H1 (cell line): ENCODE data around the gene MED12L. TPM values are rescaled to one million over a fixed set of nuclear protein-coding genes. Genes with fewer than 3 reads are reported as not detected.

Experiments
- CTCF ChIA-PET: fragments of 300-600 bp; sonication (Branson Sonifier 250); formaldehyde crosslinking; loops from one replicate; lab custom pipeline; 2021; ENCODE audit not compliant: partially characterized antibody; lab: Charles Lee
- POLR2A ChIA-PET: fragments of 300-600 bp; sonication (Branson Sonifier 250); formaldehyde crosslinking; loops from one replicate; lab custom pipeline; 2021; ENCODE audit warnings: inconsistent platforms; ENCODE audit not compliant: partially characterized antibody; lab: Charles Lee
- DNase-seq, 2 experiments: peaks; one replicate each; pipeline versions ENCODE4 v3.0.0 to v3.0.0-alpha.2; 2010 to 2022; ENCODE audit warnings: low spot score in 2 of 2, low read depth in 1 of 2, mixed read lengths in 1 of 2
- FAIRE-seq: peaks from 2 replicates; lab custom pipeline; 2011; peaks lifted over from hg19 to GRCh38; lab: Jason Lieb, UNC
- H2AFZ ChIP-seq: 2 replicates; pipeline ENCODE4 v1.8.1; 2012; ENCODE audit warnings: low read length, inconsistent platforms
- H2AK5ac ChIP-seq: 2 replicates; pipeline ENCODE4 v1.6.1; 2013; ENCODE audit warnings: low read depth, low read length
- H2BK120ac ChIP-seq: replicated peaks from 2 replicates; pipeline ENCODE3; 2013; ENCODE audit warnings: low read depth, low read length, inconsistent platforms
- H2BK12ac ChIP-seq: 2 replicates; pipeline ENCODE4 v1.6.1; 2013; ENCODE audit warnings: low read depth, low read length
- H2BK15ac ChIP-seq: 2 replicates; pipeline ENCODE4 v1.6.1; 2013; ENCODE audit warnings: low read length
- H2BK20ac ChIP-seq: 2 replicates; pipeline ENCODE4 v1.6.1; 2013; ENCODE audit warnings: low read length
- H2BK5ac ChIP-seq: 2 replicates; pipeline ENCODE4 v1.6.1; 2013; ENCODE audit warnings: low read depth, low read length
- H3K14ac ChIP-seq: 2 replicates; pipeline ENCODE4 v1.6.1; 2013; ENCODE audit warnings: inconsistent platforms; ENCODE audit not compliant: insufficient read length
- H3K18ac ChIP-seq: 2 replicates; pipeline ENCODE4 v1.6.1; 2013; ENCODE audit warnings: low read length; ENCODE audit errors: extremely low read depth
- H3K23ac ChIP-seq: 2 replicates; pipeline ENCODE4 v1.6.1; 2013; ENCODE audit warnings: inconsistent platforms; ENCODE audit not compliant: insufficient read length
- H3K23me2 ChIP-seq: 2 replicates; pipeline ENCODE4 v1.6.1; 2013; ENCODE audit warnings: low read depth, low read length
- H3K27ac ChIP-seq: 2 replicates; pipeline ENCODE4 v1.6.1; 2011; ENCODE audit warnings: low read depth, low read length, inconsistent platforms
- H3K27me3 ChIP-seq, 4 experiments: replicated peaks in 1 of 4; 1 replicate in 1 of 4; 2 replicates in 3 of 4; pipeline versions ENCODE4 v1.6.1 to v1.8.1; 2011 to 2013; ENCODE audit warnings: low read length in 3 of 4, mild to moderate bottlenecking in 3 of 4, inconsistent platforms in 2 of 4, mixed read lengths in 2 of 4, moderate library complexity in 1 of 4; ENCODE audit not compliant: control insufficient read depth in 3 of 4, insufficient read depth in 3 of 4; ENCODE audit errors: extremely low read depth in 1 of 4
- H3K36me3 ChIP-seq, 4 experiments: 2 replicates each; pipeline versions ENCODE4 v1.6.1 to v1.8.1; 2011 to 2013; ENCODE audit warnings: mild to moderate bottlenecking in 4 of 4, low read length in 3 of 4, moderate library complexity in 2 of 4, control low read depth in 1 of 4, inconsistent platforms in 1 of 4; ENCODE audit not compliant: insufficient read depth in 4 of 4, control insufficient read depth in 2 of 4
- H3K4ac ChIP-seq: replicated peaks from 2 replicates; pipeline ENCODE3; 2013; ENCODE audit warnings: low read length, low read depth, mixed read lengths, inconsistent platforms; ENCODE audit not compliant: insufficient read length
- H3K4me1 ChIP-seq, 4 experiments: replicated peaks in 1 of 4; 1 replicate in 1 of 4; 2 replicates in 3 of 4; pipeline versions ENCODE4 v1.6.1 to v1.8.1; 2011 to 2013; ENCODE audit warnings: low read length in 3 of 4, inconsistent platforms in 2 of 4, mixed read lengths in 1 of 4; ENCODE audit not compliant: insufficient read depth in 4 of 4, control insufficient read depth in 3 of 4
- H3K4me2 ChIP-seq, 2 experiments: 2 replicates each; pipeline versions ENCODE4 v1.6.1 to v1.8.1; 2011 to 2013; ENCODE audit warnings: low read depth in 2 of 2, low read length in 2 of 2, control low read depth in 1 of 2, inconsistent platforms in 1 of 2, mild to moderate bottlenecking in 1 of 2; ENCODE audit not compliant: insufficient read depth in 1 of 2
- H3K4me3 ChIP-seq, 4 experiments: fragments of 200-600, 300-600 bp in 1 of 4; sonication (generic), shearing (Covaris generic), sonication (Bioruptor Twin) in 1 of 4; 2 replicates each; pipeline versions ENCODE4 v1.5.1 to v1.8.1; 2011 to 2016; ENCODE audit warnings: low read length in 4 of 4, low read depth in 3 of 4, control low read depth in 2 of 4, inconsistent platforms in 2 of 4, mild to moderate bottlenecking in 2 of 4, mixed read lengths in 1 of 4, moderate library complexity in 1 of 4; ENCODE audit not compliant: insufficient read depth in 2 of 4; ENCODE audit errors: extremely low read depth in 1 of 4
- H3K56ac ChIP-seq: replicated peaks from 2 replicates; pipeline ENCODE3; 2013; ENCODE audit warnings: low read depth, mild to moderate bottlenecking, mixed read lengths, low read length, inconsistent platforms; ENCODE audit not compliant: insufficient read length
- H3K79me1 ChIP-seq: 2 replicates; pipeline ENCODE4 v1.6.1; 2013; ENCODE audit warnings: low read depth, low read length, control low read depth
- H3K79me2 ChIP-seq, 2 experiments: 2 replicates each; pipeline versions ENCODE4 v1.6.1 to v1.8.1; 2012 to 2013; ENCODE audit warnings: low read length in 2 of 2, mild to moderate bottlenecking in 2 of 2, inconsistent platforms in 1 of 2; ENCODE audit not compliant: insufficient read depth in 2 of 2, control insufficient read depth in 1 of 2
- H3K9ac ChIP-seq, 4 experiments: replicated peaks in 1 of 4; 1 replicate in 1 of 4; 2 replicates in 3 of 4; pipeline versions ENCODE4 v1.6.1 to v1.8.1; 2011 to 2013; ENCODE audit warnings: low read depth in 3 of 4, low read length in 3 of 4, control low read depth in 2 of 4, mild to moderate bottlenecking in 2 of 4, moderate library complexity in 2 of 4, inconsistent platforms in 1 of 4; ENCODE audit errors: extremely low read depth in 1 of 4
- H3K9me3 ChIP-seq, 2 experiments: 2 replicates each; pipeline versions ENCODE4 v1.6.1 to v1.8.1; 2012 to 2013; ENCODE audit warnings: mild to moderate bottlenecking in 2 of 2, moderate library complexity in 2 of 2, control low read depth in 1 of 2, inconsistent platforms in 1 of 2, low read depth in 1 of 2, low read length in 1 of 2, mixed read lengths in 1 of 2; ENCODE audit not compliant: insufficient read depth in 2 of 2
- H4K20me1 ChIP-seq, 2 experiments: replicated peaks in 1 of 2; 2 replicates each; pipeline versions ENCODE3 to v1.8.1; 2011 to 2013; ENCODE audit warnings: inconsistent platforms in 2 of 2, low read length in 2 of 2, mild to moderate bottlenecking in 1 of 2; ENCODE audit not compliant: insufficient read depth in 2 of 2, control insufficient read depth in 1 of 2
- H4K5ac ChIP-seq: 2 replicates; pipeline ENCODE4 v1.6.1; 2013; ENCODE audit warnings: low read length, low read depth, mixed read lengths, inconsistent platforms; ENCODE audit not compliant: insufficient read length
- H4K8ac ChIP-seq: 2 replicates; pipeline ENCODE4 v1.8.0; 2013; ENCODE audit warnings: mild to moderate bottlenecking, moderate library complexity, low read length, inconsistent platforms; ENCODE audit not compliant: insufficient read depth; ENCODE audit errors: extremely low read depth
- H4K91ac ChIP-seq: replicated peaks from 2 replicates; pipeline ENCODE3; 2013; ENCODE audit warnings: low read length, mixed read lengths, inconsistent platforms; ENCODE audit not compliant: insufficient read length
- CBX5 ChIP-seq: fragments of 300-800, 300-1000 bp; sonication (generic); IDR thresholded peaks from 2 replicates; pipeline ENCODE4 v1.7.1; 2016; ENCODE audit warnings: antibody characterized with exemption, low read length, low read depth
- CREB1 ChIP-seq: IDR thresholded peaks from 2 replicates; pipeline ENCODE4 v1.6.1; 2012; ENCODE audit warnings: inconsistent platforms
- GABPA ChIP-seq: IDR thresholded peaks from 2 replicates; pipeline ENCODE4 v1.6.1; 2011; ENCODE audit warnings: mild to moderate bottlenecking, low read length, moderate library complexity, borderline replicate concordance; ENCODE audit not compliant: insufficient read depth
- POLR2A ChIP-seq, 2 experiments: IDR thresholded peaks; 1 replicate in 1 of 2; 2 replicates in 1 of 2; pipeline ENCODE4 v1.6.1; 2011; ENCODE audit warnings: low read depth in 2 of 2, low read length in 2 of 2, mild to moderate bottlenecking in 2 of 2; ENCODE audit errors: control extremely low read depth in 1 of 2
- SIN3A ChIP-seq, 2 experiments: IDR thresholded peaks in 1 of 2; conservative IDR thresholded peaks in 1 of 2; 2 replicates each; pipeline ENCODE4 v1.6.1; 2011 to 2012; ENCODE audit warnings: low read length in 2 of 2, improper control_type of control experiment in 1 of 2, low read depth in 1 of 2, mild to moderate bottlenecking in 1 of 2
- TCF12 ChIP-seq: IDR thresholded peaks from 2 replicates; pipeline ENCODE4 v1.6.1; 2011; ENCODE audit warnings: low read depth, mild to moderate bottlenecking, low read length
- WGBS, 2 experiments: shearing (Covaris generic) in 1 of 2; methylation state at CpG; one replicate each; pipeline versions ENCODE4 v1.1.6 to v1.1.7; 2013 to 2015; ENCODE audit warnings: low lambda C conversion rate in 2 of 2, mixed read lengths in 2 of 2, inconsistent platforms in 1 of 2, low coverage in 1 of 2, missing lambda C conversion rate in 1 of 2; ENCODE audit not compliant: insufficient replicate concordance in 2 of 2, insufficient coverage in 1 of 2, insufficient read length in 1 of 2; ENCODE audit errors: extremely low coverage in 1 of 2, missing lambda C conversion rate in 1 of 2; 5-methylcytosine and 5-hydroxymethylcytosine counted together
- polyA plus RNA-seq, 7 experiments: library from polyadenylated mRNA; depleted of rRNA in 3 of 7; stranded (reverse) in 5 of 7; unstranded in 2 of 7; fragments of >200 nt in 5 of 7; fragments of 200-250 nt in 2 of 7; gene quantifications; 1 replicate in 5 of 7; 2 replicates in 1 of 7; 4 replicates in 1 of 7; pipeline versions ENCODE4 v1.2.1 to v1.2.3, GENCODE V29; 2011 to 2013; ENCODE audit warnings: missing spikeins in 2 of 7, mixed read lengths in 2 of 7
- total RNA-seq: library from RNA; stranded (reverse); fragmentation: NEBNext Ultra II Directional; extraction: Animal tissue kit (Norgen Biotek cat#: 25700); gene quantifications from 2 replicates; pipeline ENCODE4 v1.2.1, GENCODE V29; 2021

The MED12L gene
- total and polyA plus RNA-seq, 2 of the 8 experiments (the other 6 are each of a cell fraction or from before 2014, with no cell fraction given) = 3.6 to 26.2 TPM

DNA sequence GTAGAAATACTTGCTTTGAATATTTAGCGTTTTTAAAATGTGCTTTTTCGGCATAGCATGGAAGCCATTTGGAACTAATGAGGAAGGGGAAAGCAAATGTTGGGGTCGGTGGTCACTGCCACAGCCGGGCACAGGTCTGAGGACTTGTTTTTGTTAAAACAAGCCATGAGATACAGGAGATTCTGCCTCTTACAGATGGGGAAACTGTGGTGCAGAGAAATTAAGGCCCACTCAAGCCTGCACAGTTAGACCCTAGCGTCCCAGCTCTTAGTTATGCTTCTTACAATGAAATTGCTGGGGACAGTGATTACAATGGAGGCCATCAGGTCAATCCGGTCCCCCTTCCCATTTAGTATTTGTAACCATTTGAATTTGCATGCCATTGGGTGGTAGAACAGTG, 120.0 kb downstream of the MED12L start:
- no peak overlapping the region for H2BK15ac ChIP-seq
- no peaks in the 10 kb centered on the region for H3K4me1 ChIP-seq
- H3K4me3 ChIP-seq = no peak overlapping the region
- no peak overlapping the region for H3K18ac ChIP-seq
- no peaks in the 10 kb centered on the region for H3K23me2 ChIP-seq
- H3K9ac ChIP-seq = no peak overlapping the region
- WGBS, 2 experiments = 86% methylated on average over 6 of the region's 6 CpGs; no CpG with 5 or more reads in 1 of the 2 experiments
- H4K8ac ChIP-seq = no peak overlapping the region
- no peak overlapping the region for H3K56ac ChIP-seq
- no peaks in the 10 kb centered on the region for H3K9me3 ChIP-seq
- H2BK120ac ChIP-seq = no peak overlapping the region
- H2BK20ac ChIP-seq = no peak overlapping the region
- H4K5ac ChIP-seq = no peak overlapping the region
- no peaks in the 10 kb centered on the region for H3K79me1 ChIP-seq
- TF ChIP-seq CBX5 (no peak), SIN3A (conservative IDR thresholded peaks at IDR 0.05 in 1 of 2, IDR thresholded peaks at IDR 0.05 in 1 of 2; ENCODE audit: low read depth in 1 of 2, low read length in 2 of 2) (no peak), GABPA (no peak), TCF12 (no peak), POLR2A (IDR thresholded peaks at IDR 0.05; ENCODE audit: control extremely low read depth in 1 of 2, low read depth in 2 of 2, low read length in 2 of 2) (no peak), CREB1 (no peak)
- DNase-seq (no peak), FAIRE-seq (no peak)
- H3K4ac ChIP-seq = no peak overlapping the region
- no peak overlapping the region for H2BK12ac ChIP-seq
- H2AFZ ChIP-seq = no peak overlapping the region
- H3K4me2 ChIP-seq = no peak overlapping the region
- no peaks in the 10 kb centered on the region for H3K79me2 ChIP-seq
- no peak overlapping the region for H2BK5ac ChIP-seq
- no peak overlapping the region for H3K27ac ChIP-seq
- no peak overlapping the region for H4K91ac ChIP-seq
- no peaks in the 10 kb centered on the region for H3K27me3 ChIP-seq
- H2AK5ac ChIP-seq = no peak overlapping the region
- ChIA-PET CTCF (interaction anchor here (0.7 kb wide), 2 partner anchors 12 to 38 kb away, joined by 3 read pairs; no protein-coding TSS in a partner anchor), POLR2A (no interaction called here)
- H3K14ac ChIP-seq = no peak overlapping the region
- no peak overlapping the region for H3K23ac ChIP-seq
- no peaks in the 10 kb centered on the region for H3K36me3 ChIP-seq
- H4K20me1 ChIP-seq = no peaks in the 10 kb centered on the region
